ENCODE data around the gene LRRC61. TPM values are rescaled to one million over a fixed set of nuclear protein-coding genes. Genes with fewer than 3 reads are reported as not detected.
A peak's percentile ranks its signal among the peaks of the same experiment; 100 is the strongest.

LRRC61 gene
- total and polyA plus RNA-seq, 10 donors: 4.2 to 21.7 (median 11.4) TPM

- no peak for DNase-seq
These were observed 14.0 kb downstream of the LRRC61 start for GRCh38 chr7:150337179-150337578.

GRCh38 chr7:150337659-150338081 lies 14.5 kb downstream of the LRRC61 start:
- Histone ChIP-seq H3K9me3 (no peaks in the 10 kb centered on the region), H3K36me3 (peaks cover 0 to 36% (median 14%) of the 10 kb centered on the region in 6 donors), H3K27ac (no peak overlapping the region), H3K4me3 (no peak overlapping the region), H3K27me3 (replicated peaks in 1 of 7) (peaks cover 0 to 31% (median 18%) of the 10 kb centered on the region in 7 donors), H3K4me1 (peaks cover 0 to 53% (median 27%) of the 10 kb centered on the region in 6 donors)
- WGBS, 5 donors: 78 to 92% (median 83%) methylated on average over 6 of the region's 6 CpGs
- intact Hi-C loops (cut with DNase I; ENCODE audit: low total_unique reads): no loop called here
- TF ChIP-seq POLR2AphosphoS5 (IDR thresholded peaks at IDR 0.05) (no peak), CTCF (IDR thresholded peaks at IDR 0.05 in 8 of 11, conservative IDR thresholded peaks at IDR 0.05 in 3 of 11) (no peak), POLR2A (IDR thresholded peaks at IDR 0.05) (no peak)
- no peak for DNase-seq

More at GRCh38 chr7:150337179-150337578, 14.0 kb downstream of the LRRC61 start:
- TF ChIP-seq POLR2AphosphoS5 (IDR thresholded peaks at IDR 0.05): no peak
- no peak for TF ChIP-seq CTCF (IDR thresholded peaks at IDR 0.05 in 8 of 11, conservative IDR thresholded peaks at IDR 0.05 in 3 of 11)
- no peak for TF ChIP-seq POLR2A (IDR thresholded peaks at IDR 0.05)
- Histone ChIP-seq H3K4me3 (no peak overlapping the region), H3K4me1 (peaks cover 0 to 52% (median 27%) of the 10 kb centered on the region in 6 donors), H3K36me3 (peaks cover 0 to 36% (median 14%) of the 10 kb centered on the region in 6 donors), H3K27me3 (replicated peaks in 1 of 7) (peaks cover 0 to 26% (median 18%) of the 10 kb centered on the region in 7 donors), H3K9me3 (no peaks in the 10 kb centered on the region), H3K27ac (peak overlapping the region in 1 of 8 donors; percentile 5)
- 93 to 97% (median 94%) methylated on average over 12 to 18 of the region's 18 CpGs; no CpG with 5 or more reads in 1 of the 5 donors for WGBS, 5 donors
- intact Hi-C loops (cut with DNase I; ENCODE audit: low total_unique reads): no loop called here

- WGBS, 5 donors: 54 to 86% (median 74%) methylated on average over 8 to 11 of the region's 11 CpGs
- Histone ChIP-seq H3K27me3 (replicated peaks in 1 of 7) (peaks cover 0 to 32% (median 18%) of the 10 kb centered on the region in 7 donors), H3K4me1 (peaks cover 0 to 53% (median 27%) of the 10 kb centered on the region in 6 donors), H3K4me3 (no peak overlapping the region), H3K9me3 (peaks cover 0 to under 1% (median 0%) of the 10 kb centered on the region in 8 donors), H3K36me3 (peaks cover 0 to 31% (median 14%) of the 10 kb centered on the region in 6 donors), H3K27ac (peak overlapping the region in 2 of 8 donors; percentile 14 to 18)
- no peak for DNase-seq
- TF ChIP-seq CTCF (IDR thresholded peaks at IDR 0.05 in 8 of 11, conservative IDR thresholded peaks at IDR 0.05 in 3 of 11) (no peak), POLR2AphosphoS5 (IDR thresholded peaks at IDR 0.05) (peak in 1 of 3 donors; percentile 10)
- intact Hi-C loops (cut with DNase I; ENCODE audit: low total_unique reads): no loop called here
These were observed 15.1 kb downstream of the LRRC61 start for GRCh38 chr7:150338166-150338829.

- H3K9me3 ChIP-seq: peaks cover 0 to 11% (median 7%) of the 10 kb centered on the region in 8 donors
- intact Hi-C loops (cut with DNase I; ENCODE audit: low total_unique reads): no loop called here
These were observed 16.3 kb downstream of the LRRC61 start for GRCh38 chr7:150339409-150339809.

More at GRCh38 chr7:150339409-150339809, 16.3 kb downstream of the LRRC61 start:
- Histone ChIP-seq H3K27ac (peak overlapping the region in 4 of 8 donors; percentile 1 to 82 (median 41)), H3K36me3 (peaks cover 0 to 23% (median 13%) of the 10 kb centered on the region in 6 donors), H3K4me3 (peak overlapping the region in 5 of 8 donors; percentile 16 to 62 (median 40)), H3K4me1 (peaks cover 0 to 53% (median 27%) of the 10 kb centered on the region in 6 donors), H3K27me3 (replicated peaks in 1 of 7) (peaks cover 0 to 32% (median 18%) of the 10 kb centered on the region in 7 donors)
- 44 to 54% (median 47%) methylated on average over 6 to 9 of the region's 9 CpGs for WGBS, 5 donors
- TF ChIP-seq POLR2A (IDR thresholded peaks at IDR 0.05) (no peak), POLR2AphosphoS5 (IDR thresholded peaks at IDR 0.05) (no peak), CTCF (IDR thresholded peaks at IDR 0.05 in 8 of 11, conservative IDR thresholded peaks at IDR 0.05 in 3 of 11) (no peak)
- no peak for DNase-seq
